GM23338 (cell line): ENCODE data around the gene ARSB. TPM values are rescaled to one million over a fixed set of nuclear protein-coding genes. Genes with fewer than 3 reads are reported as not detected.

Experiments used
- ATAC-seq: fragments of 200-7000 bp; cut with Tn5 transposase; 3 replicates; pipeline ENCODE4 v1.9.1; 2020
- DNase-seq: peaks from one replicate; pipeline ENCODE4 v3.0.0-alpha.2; 2015; ENCODE audit warnings: low spot score
- H2AFZ ChIP-seq: fragments of 200-600 bp; sonication (generic); 2 replicates; pipeline ENCODE4 v1.8.0; 2016; ENCODE audit warnings: antibody characterized with exemption, mild to moderate bottlenecking, moderate library complexity
- H3F3A ChIP-seq: fragments of 200-600 bp; sonication (generic); replicated peaks from 2 replicates; pipeline ENCODE4 v1.8.0; 2017; ENCODE audit warnings: antibody characterized with exemption, mixed run types, low read depth
- H3K27ac ChIP-seq: fragments of 200-600 bp; sonication (generic); 2 replicates; pipeline ENCODE4 v1.6.1; 2016; ENCODE audit warnings: low read depth
- H3K27me3 ChIP-seq: fragments of 200-600 bp; sonication (generic); 2 replicates; pipeline ENCODE4 v1.8.0; 2016; ENCODE audit warnings: mild to moderate bottlenecking, mixed run types, moderate library complexity; ENCODE audit not compliant: insufficient read depth
- H3K36me3 ChIP-seq: fragments of 200-600 bp; sonication (generic); 2 replicates; pipeline ENCODE4 v1.8.0; 2016; ENCODE audit warnings: mild to moderate bottlenecking; ENCODE audit not compliant: insufficient read depth
- H3K4me1 ChIP-seq: fragments of 200-600 bp; sonication (generic); 2 replicates; pipeline ENCODE4 v1.8.0; 2016; ENCODE audit warnings: mild to moderate bottlenecking, moderate library complexity; ENCODE audit not compliant: insufficient read depth
- H3K4me2 ChIP-seq: fragments of 200-600 bp; sonication (generic); 2 replicates; pipeline ENCODE4 v1.7.1; 2017; ENCODE audit warnings: mixed run types
- H3K4me3 ChIP-seq: fragments of 200-600 bp; sonication (generic); 2 replicates; pipeline ENCODE4 v1.6.1; 2016; ENCODE audit warnings: mixed run types
- H3K79me2 ChIP-seq: fragments of 200-600 bp; sonication (generic); replicated peaks from 2 replicates; pipeline ENCODE4 v1.8.0; 2017; ENCODE audit warnings: mild to moderate bottlenecking; ENCODE audit not compliant: insufficient read depth
- H3K9me2 ChIP-seq: fragments of 200-600 bp; sonication (generic); 2 replicates; pipeline ENCODE4 v1.8.0; 2017; ENCODE audit not compliant: insufficient read depth
- H4K20me1 ChIP-seq: fragments of 200-600 bp; sonication (generic); replicated peaks from 2 replicates; pipeline ENCODE4 v1.8.0; 2017; ENCODE audit warnings: mild to moderate bottlenecking; ENCODE audit not compliant: insufficient read depth
- H3K27ac Mint-ChIP-seq: 2 replicates; pipeline ENCODE4 v1.8.0; 2020; ENCODE audit warnings: inconsistent platforms, mild to moderate bottlenecking, moderate library complexity, mixed read lengths
- H3K27me3 Mint-ChIP-seq: 3 replicates; pipeline ENCODE4 v1.8.0; 2022; ENCODE audit warnings: low read depth, mild to moderate bottlenecking, moderate library complexity, mixed read lengths, inconsistent platforms; ENCODE audit not compliant: insufficient read depth, poor library complexity
- H3K36me3 Mint-ChIP-seq: 3 replicates; pipeline ENCODE4 v1.8.0; 2021; ENCODE audit warnings: low read depth, mild to moderate bottlenecking, inconsistent platforms, moderate library complexity, mixed read lengths
- H3K4me1 Mint-ChIP-seq: 3 replicates; pipeline ENCODE4 v1.8.0; 2020; ENCODE audit warnings: mild to moderate bottlenecking, inconsistent platforms, mixed read lengths
- H3K4me3 Mint-ChIP-seq: 3 replicates; pipeline ENCODE4 v1.8.0; 2021; ENCODE audit warnings: moderate library complexity, mild to moderate bottlenecking, inconsistent platforms, mixed read lengths
- H3K9me3 Mint-ChIP-seq: 3 replicates; pipeline ENCODE4 v1.8.0; 2020; ENCODE audit warnings: moderate library complexity, mild to moderate bottlenecking, inconsistent platforms, mixed read lengths
- EZH2 ChIP-seq: fragments of 200-600 bp; sonication (generic); IDR thresholded peaks from one replicate; pipeline ENCODE4 v1.8.0; 2017; ENCODE audit warnings: antibody characterized with exemption, mild to moderate bottlenecking, low read depth; ENCODE audit not compliant: unreplicated experiment
- EZH2phosphoT487 ChIP-seq: fragments of 200-600 bp; sonication (generic); IDR thresholded peaks from one replicate; pipeline ENCODE4 v1.8.1; 2018; ENCODE audit warnings: antibody characterized with exemption; ENCODE audit not compliant: unreplicated experiment
- POLR2AphosphoS5 ChIP-seq: IDR thresholded peaks from 2 replicates; pipeline ENCODE4 v1.6.1; 2016; ENCODE audit warnings: antibody characterized with exemption, low read depth
- STAT1 ChIP-seq: IDR thresholded peaks from one replicate; pipeline ENCODE4 v1.6.1; 2016; ENCODE audit warnings: antibody characterized with exemption; ENCODE audit not compliant: unreplicated experiment
- polyA plus RNA-seq: library from polyadenylated mRNA; unstranded; fragments of >200 nt; fragmentation: Nextera tagmentation; extraction: Ambion mirVana; gene quantifications from 2 replicates; pipeline ENCODE4 v1.2.1, GENCODE V29; 2016
- total RNA-seq: library from RNA; depleted of rRNA; stranded (reverse); fragments of >200 nt; shearing (Covaris generic); gene quantifications from 2 replicates; pipeline ENCODE4 v1.2.3, GENCODE V29; 2014
- TF ChIP-seq, protein P1 (sequence below): fragments of 250-450 bp; sonication (Bioruptor Pico); IDR thresholded peaks from 2 replicates; pipeline ENCODE4 v1.5.0; 2020; ENCODE audit warnings: mild to moderate bottlenecking, moderate library complexity
- TF ChIP-seq, protein P2 (sequence below), 2 experiments: fragments of 200-600 bp in 1 of 2; sonication (generic) in 1 of 2; conservative IDR thresholded peaks; 2 replicates each; pipeline versions ENCODE4 v1.5.1 to v1.6.1; 2016 to 2017; ENCODE audit warnings: antibody characterized with exemption in 2 of 2, low read depth in 2 of 2, mild to moderate bottlenecking in 2 of 2, moderate library complexity in 1 of 2

Gene ARSB
- total and polyA plus RNA-seq, 2 experiments from 2014 or later = 7.4 to 24.6 TPM

DNA sequence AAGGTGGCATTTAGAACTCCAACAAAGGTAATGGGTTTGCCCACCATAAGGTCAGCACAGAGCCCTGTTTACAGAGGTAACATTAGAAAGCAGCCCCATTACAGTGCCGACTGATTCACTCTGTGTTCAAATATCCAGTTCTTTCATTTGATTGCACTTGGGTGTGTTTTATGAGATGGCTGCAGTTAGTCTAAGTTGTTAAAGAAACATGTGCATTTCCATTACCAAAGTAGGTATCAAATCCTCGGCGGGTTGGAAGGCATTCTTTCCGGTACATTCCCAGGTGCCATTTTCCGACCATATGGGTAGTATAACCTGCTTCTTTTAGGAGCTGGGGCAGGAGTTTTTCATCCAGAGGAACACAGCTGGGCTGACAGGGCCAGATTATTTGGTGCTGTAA, 16.3 kb downstream of the ARSB start:
- Histone ChIP-seq H3K27me3 (no peaks in the 10 kb centered on the region), H3F3A (no peaks in the 10 kb centered on the region), H3K4me3 (no peak overlapping the region), H3K4me2 (no peak overlapping the region), H3K79me2 (no peaks in the 10 kb centered on the region; the same call in 1 of the 2 replicates), H2AFZ (no peak overlapping the region), H4K20me1 (no peaks in the 10 kb centered on the region), H3K36me3 (no peaks in the 10 kb centered on the region), H3K27ac (no peak overlapping the region), H3K4me1 (0 out of 2 replicates have a peak, but pooled peaks cover 3% of the 10 kb centered on the region), H3K9me2 (no peaks in the 10 kb centered on the region)
- Mint-ChIP-seq H3K9me3 (no peaks in the 10 kb centered on the region), H3K4me1 (peaks cover 5% of the 10 kb centered on the region; the same call in 2 of the 3 replicates), H3K27ac (no peak overlapping the region), H3K27me3 (peaks cover 3% of the 10 kb centered on the region), H3K36me3 (no peaks in the 10 kb centered on the region; the same call in 1 of the 3 replicates), H3K4me3 (no peak overlapping the region)
- ATAC-seq (no peak), DNase-seq (no peak)
- TF ChIP-seq EZH2phosphoT487 (no peak), STAT1 (no peak), EZH2 (no peak), POLR2AphosphoS5 (no peak)
- TF ChIP-seq, protein P1, sequence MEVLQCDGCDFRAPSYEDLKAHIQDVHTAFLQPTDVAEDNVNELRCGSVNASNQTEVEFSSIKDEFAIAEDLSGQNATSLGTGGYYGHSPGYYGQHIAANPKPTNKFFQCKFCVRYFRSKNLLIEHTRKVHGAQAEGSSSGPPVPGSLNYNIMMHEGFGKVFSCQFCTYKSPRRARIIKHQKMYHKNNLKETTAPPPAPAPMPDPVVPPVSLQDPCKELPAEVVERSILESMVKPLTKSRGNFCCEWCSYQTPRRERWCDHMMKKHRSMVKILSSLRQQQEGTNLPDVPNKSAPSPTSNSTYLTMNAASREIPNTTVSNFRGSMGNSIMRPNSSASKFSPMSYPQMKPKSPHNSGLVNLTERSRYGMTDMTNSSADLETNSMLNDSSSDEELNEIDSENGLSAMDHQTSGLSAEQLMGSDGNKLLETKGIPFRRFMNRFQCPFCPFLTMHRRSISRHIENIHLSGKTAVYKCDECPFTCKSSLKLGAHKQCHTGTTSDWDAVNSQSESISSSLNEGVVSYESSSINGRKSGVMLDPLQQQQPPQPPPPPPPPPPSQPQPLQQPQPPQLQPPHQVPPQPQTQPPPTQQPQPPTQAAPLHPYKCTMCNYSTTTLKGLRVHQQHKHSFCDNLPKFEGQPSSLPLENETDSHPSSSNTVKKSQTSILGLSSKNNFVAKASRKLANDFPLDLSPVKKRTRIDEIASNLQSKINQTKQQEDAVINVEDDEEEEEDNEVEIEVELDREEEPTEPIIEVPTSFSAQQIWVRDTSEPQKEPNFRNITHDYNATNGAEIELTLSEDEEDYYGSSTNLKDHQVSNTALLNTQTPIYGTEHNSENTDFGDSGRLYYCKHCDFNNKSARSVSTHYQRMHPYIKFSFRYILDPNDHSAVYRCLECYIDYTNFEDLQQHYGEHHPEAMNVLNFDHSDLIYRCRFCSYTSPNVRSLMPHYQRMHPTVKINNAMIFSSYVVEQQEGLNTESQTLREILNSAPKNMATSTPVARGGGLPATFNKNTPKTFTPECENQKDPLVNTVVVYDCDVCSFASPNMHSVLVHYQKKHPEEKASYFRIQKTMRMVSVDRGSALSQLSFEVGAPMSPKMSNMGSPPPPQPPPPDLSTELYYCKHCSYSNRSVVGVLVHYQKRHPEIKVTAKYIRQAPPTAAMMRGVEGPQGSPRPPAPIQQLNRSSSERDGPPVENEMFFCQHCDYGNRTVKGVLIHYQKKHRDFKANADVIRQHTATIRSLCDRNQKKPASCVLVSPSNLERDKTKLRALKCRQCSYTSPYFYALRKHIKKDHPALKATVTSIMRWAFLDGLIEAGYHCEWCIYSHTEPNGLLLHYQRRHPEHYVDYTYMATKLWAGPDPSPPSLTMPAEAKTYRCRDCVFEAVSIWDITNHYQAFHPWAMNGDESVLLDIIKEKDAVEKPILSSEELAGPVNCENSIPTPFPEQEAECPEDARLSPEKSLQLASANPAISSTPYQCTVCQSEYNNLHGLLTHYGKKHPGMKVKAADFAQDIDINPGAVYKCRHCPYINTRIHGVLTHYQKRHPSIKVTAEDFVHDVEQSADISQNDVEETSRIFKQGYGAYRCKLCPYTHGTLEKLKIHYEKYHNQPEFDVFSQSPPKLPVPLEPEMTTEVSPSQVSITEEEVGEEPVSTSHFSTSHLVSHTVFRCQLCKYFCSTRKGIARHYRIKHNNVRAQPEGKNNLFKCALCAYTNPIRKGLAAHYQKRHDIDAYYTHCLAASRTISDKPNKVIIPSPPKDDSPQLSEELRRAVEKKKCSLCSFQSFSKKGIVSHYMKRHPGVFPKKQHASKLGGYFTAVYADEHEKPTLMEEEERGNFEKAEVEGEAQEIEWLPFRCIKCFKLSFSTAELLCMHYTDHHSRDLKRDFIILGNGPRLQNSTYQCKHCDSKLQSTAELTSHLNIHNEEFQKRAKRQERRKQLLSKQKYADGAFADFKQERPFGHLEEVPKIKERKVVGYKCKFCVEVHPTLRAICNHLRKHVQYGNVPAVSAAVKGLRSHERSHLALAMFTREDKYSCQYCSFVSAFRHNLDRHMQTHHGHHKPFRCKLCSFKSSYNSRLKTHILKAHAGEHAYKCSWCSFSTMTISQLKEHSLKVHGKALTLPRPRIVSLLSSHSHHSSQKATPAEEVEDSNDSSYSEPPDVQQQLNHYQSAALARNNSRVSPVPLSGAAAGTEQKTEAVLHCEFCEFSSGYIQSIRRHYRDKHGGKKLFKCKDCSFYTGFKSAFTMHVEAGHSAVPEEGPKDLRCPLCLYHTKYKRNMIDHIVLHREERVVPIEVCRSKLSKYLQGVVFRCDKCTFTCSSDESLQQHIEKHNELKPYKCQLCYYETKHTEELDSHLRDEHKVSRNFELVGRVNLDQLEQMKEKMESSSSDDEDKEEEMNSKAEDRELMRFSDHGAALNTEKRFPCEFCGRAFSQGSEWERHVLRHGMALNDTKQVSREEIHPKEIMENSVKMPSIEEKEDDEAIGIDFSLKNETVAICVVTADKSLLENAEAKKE (CRISPR knock-in tag) = no peak

GRCh38 chr5:78964889-78965288, 20.2 kb downstream of the ARSB start:
- no peak overlapping the region for H3K4me2 ChIP-seq
- no peaks in the 10 kb centered on the region for H3K36me3 ChIP-seq
- Mint-ChIP-seq H3K4me1 (peaks cover 4% of the 10 kb centered on the region; the same call in 1 of the 3 replicates), H3K27ac (no peak overlapping the region), H3K4me3 (no peak overlapping the region), H3K36me3 (peaks cover 4% of the 10 kb centered on the region; the same call in 2 of the 3 replicates), H3K9me3 (no peaks in the 10 kb centered on the region), H3K27me3 (peaks cover 2% of the 10 kb centered on the region)
- no peak for TF ChIP-seq EZH2
- TF ChIP-seq, protein P2, sequence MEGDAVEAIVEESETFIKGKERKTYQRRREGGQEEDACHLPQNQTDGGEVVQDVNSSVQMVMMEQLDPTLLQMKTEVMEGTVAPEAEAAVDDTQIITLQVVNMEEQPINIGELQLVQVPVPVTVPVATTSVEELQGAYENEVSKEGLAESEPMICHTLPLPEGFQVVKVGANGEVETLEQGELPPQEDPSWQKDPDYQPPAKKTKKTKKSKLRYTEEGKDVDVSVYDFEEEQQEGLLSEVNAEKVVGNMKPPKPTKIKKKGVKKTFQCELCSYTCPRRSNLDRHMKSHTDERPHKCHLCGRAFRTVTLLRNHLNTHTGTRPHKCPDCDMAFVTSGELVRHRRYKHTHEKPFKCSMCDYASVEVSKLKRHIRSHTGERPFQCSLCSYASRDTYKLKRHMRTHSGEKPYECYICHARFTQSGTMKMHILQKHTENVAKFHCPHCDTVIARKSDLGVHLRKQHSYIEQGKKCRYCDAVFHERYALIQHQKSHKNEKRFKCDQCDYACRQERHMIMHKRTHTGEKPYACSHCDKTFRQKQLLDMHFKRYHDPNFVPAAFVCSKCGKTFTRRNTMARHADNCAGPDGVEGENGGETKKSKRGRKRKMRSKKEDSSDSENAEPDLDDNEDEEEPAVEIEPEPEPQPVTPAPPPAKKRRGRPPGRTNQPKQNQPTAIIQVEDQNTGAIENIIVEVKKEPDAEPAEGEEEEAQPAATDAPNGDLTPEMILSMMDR (conservative IDR thresholded peaks at IDR 0.05; ENCODE audit: low read depth in 2 of 2) = peak; percentile 54 to 67
- TF ChIP-seq EZH2phosphoT487 = no peak
- H3K27ac ChIP-seq = no peak overlapping the region
- no peak overlapping the region for H2AFZ ChIP-seq
- H3K79me2 ChIP-seq = no peaks in the 10 kb centered on the region
- H3K27me3 ChIP-seq = no peaks in the 10 kb centered on the region
- H3F3A ChIP-seq = no peaks in the 10 kb centered on the region
- no peaks in the 10 kb centered on the region for H3K9me2 ChIP-seq
- H3K4me3 ChIP-seq = no peak overlapping the region
- H3K4me1 ChIP-seq = peaks cover 3% of the 10 kb centered on the region; the same call in 1 of the 2 replicates
- DNase-seq (peak; percentile 63), ATAC-seq (peak; percentile 67)
- no peaks in the 10 kb centered on the region for H4K20me1 ChIP-seq
